DMS153 (cell line): ENCODE results near the gene FBXO44.
A peak's percentile ranks its signal among the peaks of the same experiment; 100 is the strongest.

Source experiments
- DNase-seq: peaks from one replicate; lab custom pipeline; 2025; lab: John Stamatoyannopoulos, UW

Gene FBXO44

GRCh38 chr1:11690397-11691301 lies 36.0 kb downstream of the FBXO44 start:
- peak; percentile 63 for DNase-seq

GRCh38 chr1:11691302-11691914 lies 36.7 kb downstream of the FBXO44 start, which contains the start of gene DRAXIN:
TSS of gene DRAXIN (plus strand) at chr1:11691710. CDS start at chr1:11706259, 14,549 bp downstream.
- no peak for DNase-seq

- no peak for DNase-seq
These were observed 37.4 kb downstream of the FBXO44 start for GRCh38 chr1:11691928-11692711.

GRCh38 chr1:11693024-11693590 lies 38.4 kb downstream of the FBXO44 start:
- no peak for DNase-seq

GRCh38 chr1:11693917-11694316 lies 39.2 kb downstream of the FBXO44 start:
- DNase-seq = no peak

GRCh38 chr1:11695861-11696260 lies 41.2 kb downstream of the FBXO44 start:
- no peak for DNase-seq

GRCh38 chr1:11697188-11697892 lies 42.7 kb downstream of the FBXO44 start:
- no peak for DNase-seq

- DNase-seq = no peak
These were observed 43.2 kb downstream of the FBXO44 start for GRCh38 chr1:11697893-11698210.

- DNase-seq = no peak
These were observed 46.2 kb downstream of the FBXO44 start for GRCh38 chr1:11700601-11701467.

- DNase-seq = no peak
These were observed 46.9 kb downstream of the FBXO44 start for GRCh38 chr1:11701551-11701961.

- no peak for DNase-seq
These were observed 47.5 kb downstream of the FBXO44 start for GRCh38 chr1:11701981-11702803.

GRCh38 chr1:11703357-11704193 lies 48.9 kb downstream of the FBXO44 start:
- DNase-seq = no peak

- no peak for DNase-seq
These were observed 49.5 kb downstream of the FBXO44 start for GRCh38 chr1:11704194-11704529.

- no peak for DNase-seq
These were observed 50.2 kb downstream of the FBXO44 start for GRCh38 chr1:11704691-11705475.

- no peak for DNase-seq
These were observed 50.9 kb downstream of the FBXO44 start for GRCh38 chr1:11705596-11705995.

GRCh38 chr1:11706292-11706691 lies 51.6 kb downstream of the FBXO44 start:
- DNase-seq = no peak

GRCh38 chr1:11707621-11708276 lies 53.1 kb downstream of the FBXO44 start:
- DNase-seq = peak; percentile 92
